ENCODE data around the gene C3orf62.

DNA sequence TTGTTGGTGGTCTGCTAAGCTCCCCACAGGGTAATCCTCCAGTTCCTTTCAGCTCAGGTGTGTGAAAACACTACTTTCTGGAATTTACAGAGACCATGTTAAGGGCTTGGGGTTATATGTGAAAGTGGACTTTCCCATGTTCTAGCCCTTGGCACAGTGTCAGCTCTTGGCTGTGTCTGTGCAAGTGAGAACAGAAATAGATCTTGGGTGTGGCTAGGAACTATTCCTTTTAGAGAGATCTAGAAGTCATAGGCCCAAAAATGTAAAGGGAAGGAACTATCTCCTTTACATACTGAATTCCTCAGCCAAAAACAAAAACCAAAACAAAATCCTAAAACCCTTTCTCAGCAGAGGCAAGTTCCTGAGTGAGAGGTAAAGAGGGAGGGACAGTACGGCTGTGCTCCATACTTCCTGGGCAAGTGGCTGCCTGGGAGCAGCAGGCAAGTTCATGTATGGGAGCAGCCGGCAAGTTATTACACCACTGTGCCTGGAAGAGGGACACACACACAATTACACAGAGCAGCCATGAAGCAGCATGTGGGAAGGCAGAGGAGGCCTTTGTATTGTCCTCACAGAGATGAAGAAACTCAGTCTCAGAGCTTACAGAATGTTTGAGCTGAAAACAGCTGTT, 19.9 kb upstream of the C3orf62 start:
- TF ChIP-seq CTCF (IDR thresholded peaks at IDR 0.05) (no peak), ZFX (IDR thresholded peaks at IDR 0.05; ENCODE audit: borderline replicate concordance) (no peak)

All from 22Rv1 (cell line).